ENCODE results near the gene HSD17B13. TPM values are rescaled to one million over a fixed set of nuclear protein-coding genes. Genes with fewer than 3 reads are reported as not detected.

The HSD17B13 gene
- 0.07 to 0.13 TPM in 2 of 5 replicates, not detected in the others for total RNA-seq (2022; extraction: Qiagen RNA extraction; ENCODE audit: low read depth)

GRCh38 chr4:87322754-87323153, at the start of gene HSD17B13:
TSS of gene HSD17B13 (minus strand) at chr4:87322882. CDS start at chr4:87322841, 41 bp downstream.

Other genes starting within 250 kb of the HSD17B13 start
- gene KLHL8, start 102.3 kb downstream of the HSD17B13 start, total RNA-seq (2022; extraction: Qiagen RNA extraction; ENCODE audit: low read depth): 3.8 to 6.1 TPM (median 5.0 TPM) in 5 replicates
- 37.4 to 56.5 TPM (median 54.4 TPM) in 5 replicates for gene HSD17B11, start 68.3 kb upstream of the HSD17B13 start, total RNA-seq (2022; extraction: Qiagen RNA extraction; ENCODE audit: low read depth)
- 24.6 to 31.0 TPM (median 27.4 TPM) in 5 replicates for gene NUDT9, start 99.7 kb upstream of the HSD17B13 start, total RNA-seq (2022; extraction: Qiagen RNA extraction; ENCODE audit: low read depth)
- gene SPARCL1, start 206.5 kb upstream of the HSD17B13 start, total RNA-seq (2022; extraction: Qiagen RNA extraction; ENCODE audit: low read depth): not detected in 5 replicates